Fibroblast of lung (primary cell): ENCODE data around the gene DHRS2. TPM values are rescaled to one million over a fixed set of nuclear protein-coding genes. Genes with fewer than 3 reads are reported as not detected.

ENCODE experiments used
- DNase-seq, 2 donors: peaks; one replicate each; pipeline versions ENCODE4 v3.0.0 to v3.0.0-alpha.2; 2010; ENCODE audit warnings: low read depth in 2 of 2
- H2AFZ ChIP-seq: 2 replicates; pipeline ENCODE4 v1.5.1; 2012; ENCODE audit warnings: low read length, control low read depth, inconsistent platforms
- H3K27ac ChIP-seq: 2 replicates; pipeline ENCODE4 v1.5.1; 2011; ENCODE audit warnings: low read length, control low read depth; ENCODE audit not compliant: insufficient read depth
- H3K27me3 ChIP-seq: 2 replicates; pipeline ENCODE4 v1.5.1; 2011; ENCODE audit warnings: mild to moderate bottlenecking, low read length; ENCODE audit not compliant: control insufficient read depth, insufficient read depth
- H3K36me3 ChIP-seq: 2 replicates; pipeline ENCODE4 v1.5.1; 2011; ENCODE audit warnings: low read length; ENCODE audit not compliant: control insufficient read depth, insufficient read depth
- H3K4me1 ChIP-seq: 2 replicates; pipeline ENCODE4 v1.5.1; 2011; ENCODE audit warnings: low read length; ENCODE audit not compliant: control insufficient read depth, insufficient read depth; ENCODE audit errors: extremely low read depth
- H3K4me2 ChIP-seq: 2 replicates; pipeline ENCODE4 v1.5.1; 2011; ENCODE audit warnings: low read length, control low read depth; ENCODE audit not compliant: insufficient read depth; ENCODE audit errors: extremely low read depth
- H3K4me3 ChIP-seq, 4 experiments: fragments of 200-600 bp in 1 of 4; sonication (generic) in 1 of 4; replicated peaks in 1 of 4; 2 replicates each; pipeline ENCODE4 v1.5.1; 2011 to 2016; ENCODE audit warnings: low read length in 4 of 4, low read depth in 3 of 4, mild to moderate bottlenecking in 3 of 4, control low read depth in 2 of 4, inconsistent platforms in 1 of 4, mixed read lengths in 1 of 4; ENCODE audit not compliant: insufficient read depth in 1 of 4; ENCODE audit errors: control extremely low read depth in 1 of 4
- H3K79me2 ChIP-seq: 2 replicates; pipeline ENCODE4 v1.5.1; 2012; ENCODE audit warnings: mild to moderate bottlenecking, low read length, inconsistent platforms; ENCODE audit not compliant: control insufficient read depth, insufficient read depth
- H3K9ac ChIP-seq: 2 replicates; pipeline ENCODE4 v1.5.1; 2011; ENCODE audit warnings: mild to moderate bottlenecking, low read length, control low read depth; ENCODE audit not compliant: insufficient read depth
- H3K9me3 ChIP-seq: 2 replicates; pipeline ENCODE4 v1.5.1; 2012; ENCODE audit warnings: low read depth, low read length; ENCODE audit not compliant: control insufficient read depth, insufficient read depth
- H4K20me1 ChIP-seq: 2 replicates; pipeline ENCODE4 v1.5.1; 2011; ENCODE audit warnings: low read length; ENCODE audit not compliant: control insufficient read depth, insufficient read depth; ENCODE audit errors: extremely low read depth
- CTCF ChIP-seq, 2 donors: IDR thresholded peaks in 1 of 2; conservative IDR thresholded peaks in 1 of 2; 1 replicate in 1 of 2; 2 replicates in 1 of 2; pipeline ENCODE4 v1.5.1; 2011 to 2012; ENCODE audit warnings: low read length in 2 of 2, control low read depth in 1 of 2, inconsistent platforms in 1 of 2, low read depth in 1 of 2, mild to moderate bottlenecking in 1 of 2
- EZH2 ChIP-seq: IDR thresholded peaks from 2 replicates; pipeline ENCODE4 v1.5.1; 2012; ENCODE audit warnings: low read length, control low read depth, mild to moderate bottlenecking; ENCODE audit errors: missing control alignments
- polyA plus RNA-seq, 2 donors: library from polyadenylated mRNA; depleted of rRNA in 1 of 2; stranded (reverse) in 1 of 2; unstranded in 1 of 2; fragments of >200 nt; gene quantifications; 2 replicates each; pipeline ENCODE4 v1.2.1, GENCODE V29; 2011 to 2012; ENCODE audit warnings: missing spikeins in 1 of 2
- total RNA-seq: library from RNA; depleted of rRNA; stranded (reverse); fragments of >200 nt; gene quantifications from 2 replicates; pipeline ENCODE4 v1.2.1, GENCODE V29; 2014

DHRS2 gene
- total and polyA plus RNA-seq, 2 donors (not counting 1 experiment from before 2014, with no cell fraction given) = 0.02 TPM; not detected in 1

GRCh38 chr14:23645504-23645811, 9.3 kb downstream of the DHRS2 start:
- no peak for DNase-seq
- H3K4me1 ChIP-seq = no peaks in the 10 kb centered on the region
- no peak overlapping the region for H2AFZ ChIP-seq
- TF ChIP-seq EZH2 (no peak), CTCF (conservative IDR thresholded peaks at IDR 0.05 in 1 of 2, IDR thresholded peaks at IDR 0.05 in 1 of 2; ENCODE audit: low read depth in 1 of 2, low read length in 2 of 2) (no peak)
- H3K27ac ChIP-seq = no peak overlapping the region
- H3K36me3 ChIP-seq = no peaks in the 10 kb centered on the region
- no peaks in the 10 kb centered on the region for H3K79me2 ChIP-seq
- no peaks in the 10 kb centered on the region for H4K20me1 ChIP-seq
- no peak overlapping the region for H3K4me2 ChIP-seq
- no peaks in the 10 kb centered on the region for H3K27me3 ChIP-seq
- no peaks in the 10 kb centered on the region for H3K9me3 ChIP-seq
- H3K4me3 ChIP-seq = no peak overlapping the region
- H3K9ac ChIP-seq = no peak overlapping the region

- no peak for DNase-seq
- no peak overlapping the region for H3K4me2 ChIP-seq
- no peaks in the 10 kb centered on the region for H3K79me2 ChIP-seq
- H3K9ac ChIP-seq = no peak overlapping the region
- TF ChIP-seq EZH2 = no peak
- no peak for TF ChIP-seq CTCF (conservative IDR thresholded peaks at IDR 0.05 in 1 of 2, IDR thresholded peaks at IDR 0.05 in 1 of 2; ENCODE audit: low read depth in 1 of 2, low read length in 2 of 2)
- no peak overlapping the region for H2AFZ ChIP-seq
- H3K36me3 ChIP-seq = no peaks in the 10 kb centered on the region
- H3K27me3 ChIP-seq = no peaks in the 10 kb centered on the region
- H4K20me1 ChIP-seq = no peaks in the 10 kb centered on the region
- H3K4me1 ChIP-seq = no peaks in the 10 kb centered on the region
- no peaks in the 10 kb centered on the region for H3K9me3 ChIP-seq
- no peak overlapping the region for H3K27ac ChIP-seq
- H3K4me3 ChIP-seq = no peak overlapping the region
Measured at GRCh38 chr14:23645812-23646647, 9.9 kb downstream of the DHRS2 start.

GRCh38 chr14:23646648-23647549, 10.7 kb downstream of the DHRS2 start:
- DNase-seq = no peak
- H3K9me3 ChIP-seq = no peaks in the 10 kb centered on the region
- no peak overlapping the region for H3K9ac ChIP-seq
- no peaks in the 10 kb centered on the region for H3K4me1 ChIP-seq
- H3K4me3 ChIP-seq = no peak overlapping the region
- H3K36me3 ChIP-seq = no peaks in the 10 kb centered on the region
- no peak for TF ChIP-seq EZH2
- no peak for TF ChIP-seq CTCF (conservative IDR thresholded peaks at IDR 0.05 in 1 of 2, IDR thresholded peaks at IDR 0.05 in 1 of 2; ENCODE audit: low read depth in 1 of 2, low read length in 2 of 2)
- no peaks in the 10 kb centered on the region for H3K79me2 ChIP-seq
- H3K27ac ChIP-seq = no peak overlapping the region
- no peak overlapping the region for H3K4me2 ChIP-seq
- no peak overlapping the region for H2AFZ ChIP-seq
- no peaks in the 10 kb centered on the region for H3K27me3 ChIP-seq
- no peaks in the 10 kb centered on the region for H4K20me1 ChIP-seq
